Measurements from ENCODE around the gene ATP11A.
"Not testable (repeated sequence)": the region's sequence is repeated elsewhere in the genome, so short reads cannot be mapped to it uniquely, and the experiment has no call there.

Gene ATP11A

GRCh38 chr13:112868308-112868707 is 178.5 kb downstream of the ATP11A start:
- DNase-seq: no peak
- TF ChIP-seq GATA1 (IDR thresholded peaks at IDR 0.05; ENCODE audit: low read depth, low read length) (no peak), POLR2A (IDR thresholded peaks at IDR 0.05; ENCODE audit: low read length) (no peak)

GRCh38 chr13:112869202-112870050 is 179.6 kb downstream of the ATP11A start:
- DNase-seq: no peak
- no peak for TF ChIP-seq GATA1 (IDR thresholded peaks at IDR 0.05; ENCODE audit: low read depth, low read length)
- no peak for TF ChIP-seq POLR2A (IDR thresholded peaks at IDR 0.05; ENCODE audit: low read length)

- no peak for TF ChIP-seq POLR2A (IDR thresholded peaks at IDR 0.05; ENCODE audit: low read length)
- TF ChIP-seq GATA1 (IDR thresholded peaks at IDR 0.05; ENCODE audit: low read depth, low read length): no peak
- DNase-seq: peak in 1 of 2 experiments; percentile 24
These were observed 180.2 kb downstream of the ATP11A start for GRCh38 chr13:112870051-112870331.

- TF ChIP-seq POLR2A (IDR thresholded peaks at IDR 0.05; ENCODE audit: low read length) (no peak), GATA1 (IDR thresholded peaks at IDR 0.05; ENCODE audit: low read depth, low read length) (no peak)
- DNase-seq: no peak
These were observed 181.0 kb downstream of the ATP11A start for GRCh38 chr13:112870737-112871287.

GRCh38 chr13:112871742-112872141 is 181.9 kb downstream of the ATP11A start:
- TF ChIP-seq POLR2A (IDR thresholded peaks at IDR 0.05; ENCODE audit: low read length) (no peak), GATA1 (IDR thresholded peaks at IDR 0.05; ENCODE audit: low read depth, low read length) (no peak)

GRCh38 chr13:112872657-112873631 is 183.1 kb downstream of the ATP11A start:
- not testable (repeated sequence) for DNase-seq

More at GRCh38 chr13:112871742-112872141, 181.9 kb downstream of the ATP11A start:
- DNase-seq: no peak

GRCh38 chr13:112873851-112874750 is 184.3 kb downstream of the ATP11A start:
- TF ChIP-seq GATA1 (IDR thresholded peaks at IDR 0.05; ENCODE audit: low read depth, low read length) (no peak), POLR2A (IDR thresholded peaks at IDR 0.05; ENCODE audit: low read length) (no peak)
- peak; percentile 62 to 81 for DNase-seq

GRCh38 chr13:112874751-112875300 is 185.0 kb downstream of the ATP11A start:
- DNase-seq: no peak
- no peak for TF ChIP-seq POLR2A (IDR thresholded peaks at IDR 0.05; ENCODE audit: low read length)
- no peak for TF ChIP-seq GATA1 (IDR thresholded peaks at IDR 0.05; ENCODE audit: low read depth, low read length)

- DNase-seq: no peak
- TF ChIP-seq GATA1 (IDR thresholded peaks at IDR 0.05; ENCODE audit: low read depth, low read length) (no peak), POLR2A (IDR thresholded peaks at IDR 0.05; ENCODE audit: low read length) (no peak)
These were observed 185.8 kb downstream of the ATP11A start for GRCh38 chr13:112875627-112876026.

- no peak for DNase-seq
- TF ChIP-seq GATA1 (IDR thresholded peaks at IDR 0.05; ENCODE audit: low read depth, low read length) (no peak), POLR2A (IDR thresholded peaks at IDR 0.05; ENCODE audit: low read length) (no peak)
These were observed 186.6 kb downstream of the ATP11A start for GRCh38 chr13:112876305-112877000.

- no peak for TF ChIP-seq POLR2A (IDR thresholded peaks at IDR 0.05; ENCODE audit: low read length)
- TF ChIP-seq GATA1 (IDR thresholded peaks at IDR 0.05; ENCODE audit: low read depth, low read length): no peak
These were observed 187.2 kb downstream of the ATP11A start for GRCh38 chr13:112877066-112877465.

GRCh38 chr13:112877539-112877938 is 187.7 kb downstream of the ATP11A start:
- TF ChIP-seq POLR2A (IDR thresholded peaks at IDR 0.05; ENCODE audit: low read length) (no peak), GATA1 (IDR thresholded peaks at IDR 0.05; ENCODE audit: low read depth, low read length) (no peak)
- no peak for DNase-seq

More at GRCh38 chr13:112877066-112877465, 187.2 kb downstream of the ATP11A start:
- no peak for DNase-seq

Measured in erythroblast (primary cell).